Karpas-422 (cell line): ENCODE results near the gene KCNJ12. TPM values are rescaled to one million over a fixed set of nuclear protein-coding genes. Genes with fewer than 3 reads are reported as not detected.

ENCODE experiments used
- DNase-seq: peaks from one replicate; pipeline ENCODE4 v3.0.0-alpha.2; 2015
- H2AFZ ChIP-seq: fragments of 200-600 bp; sonication (generic); 2 replicates; pipeline ENCODE4 v1.6.1; 2014; ENCODE audit warnings: antibody characterized with exemption, low read length, mixed read lengths
- H3K27ac ChIP-seq: fragments of 200-600 bp; sonication (generic); 2 replicates; pipeline ENCODE4 v1.5.1; 2014; ENCODE audit warnings: mild to moderate bottlenecking, low read length, moderate library complexity
- H3K27me3 ChIP-seq: fragments of 200-600 bp; sonication (generic); 2 replicates; pipeline ENCODE4 v1.6.1; 2014; ENCODE audit warnings: low read length, mixed read lengths
- H3K36me3 ChIP-seq: fragments of 200-600 bp; sonication (generic); 2 replicates; pipeline ENCODE4 v1.6.1; 2014; ENCODE audit warnings: low read length, mixed read lengths; ENCODE audit not compliant: insufficient read depth
- H3K4me1 ChIP-seq: fragments of 200-600 bp; sonication (generic); 2 replicates; pipeline ENCODE4 v1.6.1; 2014; ENCODE audit warnings: mild to moderate bottlenecking, low read length, mixed read lengths
- H3K4me2 ChIP-seq: fragments of 200-600 bp; sonication (generic); 2 replicates; pipeline ENCODE4 v1.6.1; 2014; ENCODE audit warnings: low read length, low read depth, mild to moderate bottlenecking; ENCODE audit not compliant: poor library complexity, severe bottlenecking
- H3K4me3 ChIP-seq: fragments of 200-600 bp; sonication (generic); 2 replicates; pipeline ENCODE4 v1.5.1; 2014; ENCODE audit warnings: mild to moderate bottlenecking, antibody characterized with exemption, low read length, mixed read lengths
- H3K79me2 ChIP-seq: fragments of 200-600 bp; sonication (generic); 2 replicates; pipeline ENCODE4 v1.6.1; 2014; ENCODE audit warnings: mild to moderate bottlenecking, low read length, mixed read lengths
- H3K9ac ChIP-seq: fragments of 200-600 bp; sonication (generic); 2 replicates; pipeline ENCODE4 v1.6.0; 2014; ENCODE audit warnings: low read length
- H3K9me2 ChIP-seq: fragments of 200-600 bp; sonication (generic), shearing (Covaris generic); replicated peaks from 2 replicates; pipeline ENCODE4 v1.6.0; 2014; ENCODE audit warnings: mild to moderate bottlenecking, low read length, moderate library complexity; ENCODE audit not compliant: insufficient read depth
- H3K9me3 ChIP-seq: fragments of 300-700, 200-600 bp; sonication (generic); 2 replicates; pipeline ENCODE4 v1.6.1; 2014; ENCODE audit warnings: low read length, mixed read lengths
- H4K20me1 ChIP-seq: fragments of 200-600 bp; sonication (generic); 2 replicates; pipeline ENCODE4 v1.6.1; 2014; ENCODE audit warnings: mild to moderate bottlenecking, antibody characterized with exemption, low read length, low read depth; ENCODE audit not compliant: insufficient read depth
- total RNA-seq: library from RNA; depleted of rRNA; stranded (reverse); fragments of >200 nt; shearing (Covaris generic); gene quantifications from 2 replicates; pipeline ENCODE4 v1.2.3, GENCODE V29; 2014; ENCODE audit warnings: low replicate concordance

The KCNJ12 gene
- total RNA-seq, 1 experiment from 2014 or later, result 0.22 TPM

GRCh38 chr17:21353326-21354010, 22.7 kb upstream of the KCNJ12 start:
- DNase-seq, result peak; percentile 32
- Histone ChIP-seq H3K9me2 (no peaks in the 10 kb centered on the region), H3K4me3 (no peak overlapping the region), H3K27ac (no peak overlapping the region), H3K9ac (no peak overlapping the region), H3K79me2 (no peaks in the 10 kb centered on the region), H4K20me1 (no peaks in the 10 kb centered on the region), H2AFZ (no peak overlapping the region), H3K9me3 (no peaks in the 10 kb centered on the region), H3K4me2 (no peak overlapping the region), H3K27me3 (no peaks in the 10 kb centered on the region), H3K4me1 (peaks cover 47% of the 10 kb centered on the region), H3K36me3 (no peaks in the 10 kb centered on the region)

- no peak overlapping the region for H2AFZ ChIP-seq
- DNase-seq, result peak; percentile 32
- H3K9me2 ChIP-seq, result no peaks in the 10 kb centered on the region
- H3K4me2 ChIP-seq, result no peak overlapping the region
- H3K4me1 ChIP-seq, result peaks cover 39% of the 10 kb centered on the region
- H3K79me2 ChIP-seq, result no peaks in the 10 kb centered on the region
- H3K27ac ChIP-seq, result no peak overlapping the region
- no peak overlapping the region for H3K4me3 ChIP-seq
- H3K9ac ChIP-seq, result no peak overlapping the region
- H4K20me1 ChIP-seq, result no peaks in the 10 kb centered on the region
- no peaks in the 10 kb centered on the region for H3K9me3 ChIP-seq
- H3K36me3 ChIP-seq, result no peaks in the 10 kb centered on the region
- H3K27me3 ChIP-seq, result no peaks in the 10 kb centered on the region
Measured at GRCh38 chr17:21354796-21355385, 21.3 kb upstream of the KCNJ12 start.

GRCh38 chr17:21355586-21355985, 20.6 kb upstream of the KCNJ12 start:
- Histone ChIP-seq H3K9ac (no peak overlapping the region), H3K4me2 (no peak overlapping the region), H3K4me1 (peaks cover 39% of the 10 kb centered on the region), H3K4me3 (no peak overlapping the region), H3K9me2 (no peaks in the 10 kb centered on the region), H2AFZ (no peak overlapping the region), H3K27ac (no peak overlapping the region), H3K9me3 (no peaks in the 10 kb centered on the region), H3K36me3 (no peaks in the 10 kb centered on the region), H3K79me2 (no peaks in the 10 kb centered on the region), H3K27me3 (no peaks in the 10 kb centered on the region), H4K20me1 (no peaks in the 10 kb centered on the region)
- DNase-seq, result no peak

- H3K4me3 ChIP-seq, result no peak overlapping the region
Measured at GRCh38 chr17:21356537-21357127, 19.5 kb upstream of the KCNJ12 start.

GRCh38 chr17:21357281-21357680, 18.9 kb upstream of the KCNJ12 start:
- peaks cover 30% of the 10 kb centered on the region for H3K4me1 ChIP-seq
- H3K4me3 ChIP-seq, result no peak overlapping the region
- DNase-seq, result no peak
- no peak overlapping the region for H2AFZ ChIP-seq
- H3K9ac ChIP-seq, result no peak overlapping the region
- no peak overlapping the region for H3K4me2 ChIP-seq
- H3K27me3 ChIP-seq, result no peaks in the 10 kb centered on the region
- no peaks in the 10 kb centered on the region for H4K20me1 ChIP-seq
- H3K9me3 ChIP-seq, result no peaks in the 10 kb centered on the region
- H3K27ac ChIP-seq, result no peak overlapping the region
- no peaks in the 10 kb centered on the region for H3K36me3 ChIP-seq
- H3K9me2 ChIP-seq, result no peaks in the 10 kb centered on the region
- no peaks in the 10 kb centered on the region for H3K79me2 ChIP-seq

More at GRCh38 chr17:21356537-21357127, 19.5 kb upstream of the KCNJ12 start:
- no peak overlapping the region for H3K4me2 ChIP-seq
- no peaks in the 10 kb centered on the region for H3K27me3 ChIP-seq
- H4K20me1 ChIP-seq, result no peaks in the 10 kb centered on the region
- no peaks in the 10 kb centered on the region for H3K79me2 ChIP-seq
- no peak overlapping the region for H3K27ac ChIP-seq
- no peak for DNase-seq
- no peak overlapping the region for H2AFZ ChIP-seq
- H3K9ac ChIP-seq, result no peak overlapping the region
- no peaks in the 10 kb centered on the region for H3K36me3 ChIP-seq
- H3K9me3 ChIP-seq, result no peaks in the 10 kb centered on the region
- H3K9me2 ChIP-seq, result no peaks in the 10 kb centered on the region
- peaks cover 33% of the 10 kb centered on the region for H3K4me1 ChIP-seq

GRCh38 chr17:21357696-21358656, 18.2 kb upstream of the KCNJ12 start:
- Histone ChIP-seq H3K4me2 (no peak overlapping the region), H3K79me2 (no peaks in the 10 kb centered on the region), H3K36me3 (no peaks in the 10 kb centered on the region), H3K9ac (no peak overlapping the region), H3K9me3 (no peaks in the 10 kb centered on the region), H4K20me1 (no peaks in the 10 kb centered on the region), H3K9me2 (no peaks in the 10 kb centered on the region), H2AFZ (no peak overlapping the region), H3K27me3 (no peaks in the 10 kb centered on the region), H3K4me3 (no peak overlapping the region), H3K27ac (no peak overlapping the region), H3K4me1 (peaks cover 23% of the 10 kb centered on the region)
- no peak for DNase-seq

- H3K9me2 ChIP-seq, result no peaks in the 10 kb centered on the region
- no peak overlapping the region for H3K9ac ChIP-seq
- no peaks in the 10 kb centered on the region for H3K36me3 ChIP-seq
- DNase-seq, result no peak
- no peaks in the 10 kb centered on the region for H3K79me2 ChIP-seq
- H4K20me1 ChIP-seq, result no peaks in the 10 kb centered on the region
- H3K27ac ChIP-seq, result no peak overlapping the region
- peaks cover 16% of the 10 kb centered on the region for H3K4me1 ChIP-seq
- no peak overlapping the region for H2AFZ ChIP-seq
- no peaks in the 10 kb centered on the region for H3K9me3 ChIP-seq
- no peak overlapping the region for H3K4me2 ChIP-seq
- no peaks in the 10 kb centered on the region for H3K27me3 ChIP-seq
- no peak overlapping the region for H3K4me3 ChIP-seq
Measured at GRCh38 chr17:21358682-21359482, 17.3 kb upstream of the KCNJ12 start.
